ENCODE data around the gene JAZF1.

GRCh38 chr7:28072876-28073514, 107.6 kb downstream of the JAZF1 start:
- TF ChIP-seq CTCF (conservative IDR thresholded peaks at IDR 0.05 in 1 of 2, IDR thresholded peaks at IDR 0.05 in 1 of 2; ENCODE audit: extremely low read depth in 1 of 2, insufficient read depth in 1 of 2, low read depth in 1 of 2, low read length in 2 of 2): no peak
- no peak for TF ChIP-seq EZH2 (IDR thresholded peaks at IDR 0.05; ENCODE audit: borderline replicate concordance, low read length)

Data from mammary epithelial cell (primary cell).